ENCODE results near the gene SPRR2G.
"Not testable (repeated sequence)": the region's sequence is repeated elsewhere in the genome, so short reads cannot be mapped to it uniquely, and the experiment has no call there.

SPRR2G gene

DNA sequence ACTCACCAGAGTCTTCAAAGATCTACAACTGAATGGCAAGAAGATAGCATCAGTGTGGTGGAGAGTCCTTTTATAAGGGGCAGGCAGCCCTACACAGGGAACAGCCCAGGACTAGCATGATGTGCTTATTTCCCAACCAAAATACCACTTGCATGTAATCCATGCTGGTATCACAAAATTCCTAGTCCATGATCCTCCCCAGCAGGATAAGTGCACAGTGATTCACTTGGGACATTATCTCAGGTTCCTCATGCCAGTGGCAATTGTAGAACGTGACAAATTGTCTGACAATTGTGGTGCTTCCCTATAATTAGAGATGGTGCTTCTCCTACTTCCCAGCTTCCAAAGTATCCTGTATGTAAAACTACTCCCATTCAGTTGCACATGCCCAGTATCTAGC is at the start of gene SPRR2G:
Gene SPRR2G, minus strand, starts transcription at position 45 of the 400 bp plus-strand sequence. CDS start 780 bp downstream, outside the sequence.
- no peak for DNase-seq

DNA sequence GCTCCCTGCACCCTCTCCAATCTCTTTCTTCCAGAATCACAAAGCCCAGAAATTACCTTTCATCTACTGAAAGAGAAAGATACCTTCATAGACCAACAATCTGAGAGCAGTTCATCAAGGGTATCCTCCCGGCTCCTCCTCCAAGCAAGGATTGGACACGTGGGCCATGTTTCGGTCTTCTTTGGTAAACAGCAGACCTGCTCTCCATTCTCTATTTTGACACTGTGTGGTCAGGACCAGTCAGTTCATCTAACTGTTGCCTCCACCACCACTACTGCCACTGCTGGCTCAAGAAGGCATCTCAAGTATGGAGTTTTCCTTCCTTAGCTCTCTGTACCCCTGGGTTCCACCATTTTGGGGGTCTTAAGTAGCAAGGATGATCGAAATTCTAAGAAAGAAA is 44.5 kb upstream of the SPRR2G start:
- no peak for DNase-seq

DNA sequence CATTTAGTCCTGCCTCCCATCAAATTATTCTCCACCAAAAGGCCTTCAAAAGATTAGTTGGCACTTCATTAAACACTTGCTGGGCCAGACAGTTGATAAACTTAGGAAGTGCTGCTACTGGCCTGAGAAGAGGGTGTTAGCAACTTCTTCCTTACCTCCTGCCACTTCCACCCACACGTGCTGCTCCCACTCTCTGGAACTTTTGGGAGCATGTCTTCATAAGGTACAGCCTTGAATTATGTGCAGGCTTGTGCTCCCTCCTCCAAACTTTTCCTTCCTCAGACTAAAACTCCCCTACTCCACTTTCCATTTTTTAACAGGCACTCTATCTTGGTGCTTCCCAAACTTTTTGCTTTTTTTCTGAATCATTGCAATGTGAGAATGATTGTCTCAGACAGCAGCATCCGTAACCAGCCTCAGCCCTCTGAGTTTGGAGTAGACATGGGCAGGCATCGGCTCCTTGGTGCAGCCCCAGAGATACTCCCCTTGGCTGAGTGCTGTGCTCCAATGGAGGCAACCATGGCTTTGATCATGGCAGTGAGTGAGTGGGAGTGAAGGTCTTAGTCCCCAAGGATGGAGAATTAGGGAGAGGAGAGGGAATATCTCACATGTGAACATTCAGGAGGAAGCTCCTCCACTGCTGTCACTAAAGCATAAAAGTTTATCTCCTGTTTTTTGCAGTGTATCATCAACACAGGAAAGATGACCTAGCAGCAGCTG is 43.8 kb upstream of the SPRR2G start:
- no peak for DNase-seq

DNA sequence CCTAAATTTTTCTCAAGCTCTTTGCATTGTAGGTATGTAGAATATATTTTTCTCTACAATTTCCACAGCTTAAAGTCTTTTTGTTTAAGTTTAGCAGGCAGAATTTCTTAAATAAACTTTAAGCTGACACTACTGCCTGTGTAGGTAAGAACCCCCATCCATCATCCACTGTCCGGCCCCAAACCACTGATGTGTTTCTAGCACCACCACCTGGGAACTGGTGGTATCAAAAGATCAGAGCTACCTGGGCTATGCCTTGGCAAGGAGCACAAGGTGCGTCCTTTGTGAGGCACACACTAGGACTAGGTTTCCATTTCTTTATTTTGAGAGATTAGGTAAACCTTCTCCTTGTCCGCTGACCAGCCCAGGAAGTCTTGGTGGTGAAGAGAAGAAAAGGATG is 42.0 kb upstream of the SPRR2G start:
- peak; percentile 16 to 69 for DNase-seq

DNA sequence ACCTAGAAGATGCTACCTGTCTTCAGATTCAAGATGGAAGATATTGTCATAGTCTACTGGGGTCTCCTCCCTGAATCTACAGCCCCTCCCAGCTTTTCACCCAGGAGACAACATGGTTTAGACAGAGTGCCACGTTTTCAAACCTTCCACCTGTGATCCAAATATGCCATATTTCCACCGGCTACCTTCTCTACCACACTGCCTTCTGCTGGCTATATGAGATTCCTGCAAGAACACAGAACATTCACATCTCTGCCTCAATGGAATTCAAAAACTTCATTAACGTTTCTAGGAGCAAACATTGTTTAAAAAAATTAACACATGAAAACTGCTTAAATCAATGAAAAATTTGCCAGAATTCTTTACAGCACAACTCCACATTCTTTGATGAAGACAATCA is 39.7 kb upstream of the SPRR2G start:
- DNase-seq = peak; percentile 12 to 39

DNA sequence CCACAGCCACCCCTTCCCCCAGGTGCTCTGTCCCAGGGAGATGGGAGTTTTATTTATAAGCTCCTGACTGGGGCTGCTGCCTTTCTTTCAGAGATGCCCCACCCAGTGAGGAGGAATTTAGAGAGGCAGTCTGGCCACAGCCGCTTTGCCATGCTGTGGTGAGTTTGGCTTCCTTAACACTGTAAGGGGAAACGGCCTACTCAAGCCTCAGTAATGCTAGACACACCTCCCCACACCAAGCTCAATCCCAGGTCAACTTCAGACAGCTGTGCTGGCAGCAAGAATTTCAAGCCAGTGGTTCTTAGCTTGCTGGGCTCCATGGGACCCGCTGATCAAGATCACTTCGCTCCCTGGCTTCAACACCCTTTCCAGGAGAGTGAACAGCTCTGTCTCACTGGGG is 37.6 kb upstream of the SPRR2G start:
- not testable (repeated sequence) for DNase-seq

DNA sequence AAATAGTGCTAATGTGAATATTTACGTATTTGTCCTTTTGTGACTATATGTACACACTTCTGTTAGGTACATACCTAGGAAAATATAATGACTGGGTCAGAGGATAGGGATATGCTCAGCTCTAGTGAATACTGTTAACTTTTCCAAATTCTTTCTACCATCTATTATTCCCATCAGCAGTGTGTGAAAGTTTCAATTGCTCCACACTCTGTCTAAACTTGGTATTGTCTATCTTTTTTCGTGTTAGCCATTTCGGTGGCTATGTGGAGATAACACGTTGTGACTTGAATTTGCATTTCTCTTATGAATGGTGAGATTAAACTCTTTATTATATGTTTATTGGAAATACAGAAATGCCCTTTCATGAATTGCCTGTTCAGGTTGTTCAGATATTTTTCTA is 29.9 kb upstream of the SPRR2G start:
- no peak for DNase-seq

DNA sequence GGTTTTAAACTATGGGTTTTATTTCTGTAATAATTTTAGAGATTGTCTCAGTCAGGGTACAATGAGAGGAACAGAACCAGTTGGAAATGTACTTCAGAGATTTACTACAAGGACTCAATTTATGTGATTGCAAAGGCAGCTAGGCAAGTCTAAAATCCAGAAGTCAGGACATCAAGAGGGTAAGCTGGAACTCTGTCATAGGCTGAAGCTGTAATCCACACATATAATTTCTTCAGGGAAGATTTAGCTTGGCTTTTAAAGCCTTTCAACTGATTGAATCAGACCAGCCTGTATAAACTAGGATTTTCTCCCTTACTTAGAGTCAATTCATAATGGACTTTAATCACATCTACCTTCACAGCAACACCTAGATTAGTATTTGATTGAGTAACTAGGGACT is 28.2 kb upstream of the SPRR2G start:
- no peak for DNase-seq

DNA sequence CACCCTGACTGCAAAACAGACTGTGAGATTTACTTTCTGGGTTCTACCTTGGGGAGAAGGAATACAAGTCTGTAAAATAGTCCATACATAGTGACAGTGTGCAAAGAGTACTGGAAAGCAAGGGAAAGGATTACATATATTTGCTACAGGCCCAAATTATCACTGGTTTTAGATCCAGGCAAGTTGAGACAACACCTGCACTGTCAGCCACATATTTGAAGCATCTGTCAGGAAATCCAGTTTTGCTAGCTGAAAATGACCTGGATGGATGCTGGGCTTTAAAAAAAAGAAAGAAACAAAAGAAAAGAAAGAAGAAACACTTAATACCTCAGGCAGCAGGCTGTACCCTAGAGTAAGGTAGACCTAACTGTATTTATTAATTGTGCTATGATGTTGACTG is 23.9 kb upstream of the SPRR2G start:
- no peak for DNase-seq

DNA sequence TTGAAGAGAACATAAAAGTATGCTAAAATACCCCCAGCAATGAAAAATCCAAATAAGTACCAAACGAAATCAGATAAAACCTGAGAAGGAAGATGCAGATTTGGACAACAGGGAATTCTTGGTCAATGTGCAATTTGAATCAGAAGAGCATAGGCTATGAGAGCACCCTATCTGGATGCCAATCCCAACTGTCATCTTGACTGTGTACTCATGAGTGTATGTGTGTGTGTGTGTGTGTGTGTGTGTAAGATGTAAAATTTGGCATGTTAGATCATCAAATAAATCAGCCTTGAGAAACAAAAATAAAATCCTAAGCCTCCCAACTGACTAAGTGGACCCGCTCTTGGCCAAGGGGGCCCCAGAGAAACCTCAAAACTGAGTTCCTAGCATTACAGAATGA is 18.0 kb upstream of the SPRR2G start:
- no peak for DNase-seq

DNA sequence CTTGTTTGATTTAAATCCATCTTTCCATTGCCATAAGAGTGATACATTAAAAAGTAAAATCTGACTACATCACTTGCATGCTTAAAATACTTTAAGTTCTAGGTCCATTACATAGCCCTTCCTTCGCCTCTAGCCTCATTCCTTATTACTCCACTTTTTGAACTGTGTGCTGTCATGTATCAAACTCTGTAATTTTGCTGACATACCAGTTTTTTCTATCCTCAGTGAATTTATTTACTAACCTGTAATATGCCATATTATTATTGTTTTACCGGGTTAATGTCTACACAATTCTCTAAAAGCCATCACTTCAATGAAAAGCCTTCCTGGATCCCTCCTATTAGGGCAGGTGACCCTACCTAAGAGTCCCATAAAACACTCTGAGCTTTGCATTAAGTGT is 4.9 kb upstream of the SPRR2G start:
- no peak for DNase-seq

DNA sequence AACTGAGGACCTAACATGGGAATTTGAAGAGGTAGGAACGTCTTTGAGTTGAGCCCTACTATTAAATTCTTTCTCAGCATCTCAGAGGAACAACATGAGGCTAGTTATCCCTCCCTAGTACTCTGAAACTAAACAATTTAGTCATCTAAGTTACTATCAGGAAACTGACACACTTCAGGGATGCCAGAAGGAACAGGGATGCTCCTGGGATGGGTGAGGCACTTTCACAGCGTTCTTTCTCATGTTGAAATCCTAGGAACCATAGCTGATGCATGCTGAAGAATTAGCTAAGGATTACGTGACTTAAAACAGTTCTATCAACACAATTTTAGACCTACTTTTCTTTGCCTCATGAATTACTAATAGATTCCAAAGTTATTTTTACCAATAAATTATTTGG is 1.8 kb upstream of the SPRR2G start:
- DNase-seq = no peak

DNA sequence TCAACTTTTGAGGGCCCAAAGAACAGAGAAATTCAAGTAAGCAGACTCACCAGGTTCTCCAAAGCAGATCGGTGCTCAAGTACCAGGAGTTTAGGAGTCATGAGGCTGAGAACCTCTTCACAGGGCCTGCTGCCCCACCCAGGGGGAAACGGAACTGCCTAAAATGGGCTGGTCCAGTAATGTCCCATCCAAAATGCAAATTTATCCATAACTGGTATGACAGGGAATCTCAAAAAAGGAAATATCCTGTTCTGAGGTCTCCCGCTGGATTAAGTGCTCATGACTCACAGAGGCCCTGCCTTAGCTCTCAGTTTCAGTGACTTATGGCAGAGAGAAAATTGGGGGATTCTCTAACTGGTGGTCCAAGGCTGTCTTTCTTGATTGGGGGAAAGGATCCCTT is 9.3 kb downstream of the SPRR2G start:
- DNase-seq = no peak

DNA sequence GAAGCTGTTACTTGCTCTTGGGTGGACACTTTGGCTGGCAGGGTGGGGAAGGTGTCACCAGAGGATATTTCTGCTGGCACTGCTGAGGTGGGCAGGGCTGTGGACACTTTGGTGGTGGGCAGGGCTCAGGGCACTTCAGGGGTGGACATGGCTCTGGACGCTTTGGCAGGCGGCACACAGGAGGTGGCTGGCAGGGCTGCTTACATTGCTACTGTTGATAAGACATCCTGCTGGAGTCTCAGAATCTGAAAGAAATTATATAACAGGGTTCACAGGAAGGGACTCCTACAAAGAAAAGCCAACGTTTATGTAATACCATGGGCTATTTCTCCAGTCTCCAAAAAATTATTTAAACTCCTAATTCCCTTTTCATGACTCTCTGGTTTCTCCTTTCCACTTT is 10.2 kb downstream of the SPRR2G start:
- no peak for DNase-seq

DNA sequence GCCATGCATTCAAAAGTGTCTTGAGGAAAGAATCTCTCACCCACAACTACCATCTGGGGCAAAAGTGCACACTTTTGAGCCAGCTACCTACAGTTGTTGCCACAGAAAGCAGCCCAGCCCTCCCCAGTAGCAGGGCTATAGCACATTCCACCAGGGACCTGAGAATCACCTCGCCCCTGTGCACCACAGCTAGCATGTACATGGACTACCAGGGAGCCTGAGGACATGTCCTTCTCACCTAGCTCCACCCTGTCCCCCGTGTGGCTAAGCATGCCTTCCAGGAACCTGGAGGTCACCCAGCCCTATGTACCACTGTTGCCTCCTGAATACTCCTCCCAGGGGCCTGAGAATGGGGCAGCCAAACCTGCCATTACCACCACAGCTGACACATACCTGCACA is 16.9 kb downstream of the SPRR2G start:
- DNase-seq = no peak

DNA sequence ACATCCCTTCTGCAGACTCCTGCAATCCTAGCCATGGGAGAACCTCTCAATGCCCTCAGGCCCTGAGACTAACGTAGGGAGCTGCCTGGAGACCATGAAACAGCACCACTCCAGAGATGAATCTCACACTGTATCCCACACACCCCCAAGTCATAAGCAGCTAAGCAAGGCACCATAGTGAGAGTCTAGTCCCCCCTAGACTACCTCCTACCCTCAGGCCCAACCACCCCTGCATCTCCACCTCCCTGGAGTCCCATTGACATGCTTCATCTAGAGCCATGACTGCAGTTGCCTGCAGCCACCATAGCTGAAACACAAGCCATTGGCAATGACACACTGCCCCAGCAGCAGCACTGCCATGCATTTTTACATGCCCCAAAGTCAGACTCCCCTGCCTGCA is 17.4 kb downstream of the SPRR2G start:
- DNase-seq = no peak

DNA sequence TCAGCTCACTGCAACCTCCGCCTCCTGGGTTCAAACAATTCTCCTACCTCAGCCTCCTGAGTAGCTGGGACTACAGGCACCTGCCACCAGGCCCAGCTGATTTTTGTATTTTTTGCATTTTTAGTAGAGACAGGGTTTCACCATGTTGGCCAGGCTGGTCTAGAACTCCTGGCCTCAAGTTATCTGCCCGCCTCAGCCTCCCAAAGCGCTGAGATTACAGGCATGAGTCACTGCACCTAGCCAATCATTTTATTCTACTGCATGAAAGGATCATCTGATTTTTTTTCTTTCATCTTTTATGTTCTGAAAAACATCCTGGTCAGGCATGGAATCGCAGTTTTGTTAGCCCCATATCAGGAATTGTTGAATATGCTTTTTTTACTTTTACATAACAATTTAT is 22.0 kb downstream of the SPRR2G start:
- DNase-seq = not testable (repeated sequence)

DNA sequence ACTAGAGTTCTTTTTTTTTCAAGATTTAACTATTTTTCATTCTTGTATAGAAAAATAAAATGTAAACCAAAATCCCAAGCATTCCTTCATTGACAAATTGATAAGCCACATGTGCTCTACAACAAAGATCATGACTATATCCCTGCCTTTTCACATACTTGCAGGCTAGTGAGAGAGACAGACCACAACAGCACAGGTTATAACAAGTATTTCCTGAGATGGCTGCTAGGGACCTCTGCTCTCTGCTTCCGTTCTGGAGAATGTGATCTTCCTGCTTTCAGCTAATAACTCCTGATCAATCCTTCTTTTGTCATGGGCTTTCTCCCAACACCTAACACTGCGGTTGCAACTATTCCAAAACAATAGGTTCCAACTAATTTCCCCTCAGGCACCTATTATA is 23.4 kb downstream of the SPRR2G start:
- DNase-seq = no peak

DNA sequence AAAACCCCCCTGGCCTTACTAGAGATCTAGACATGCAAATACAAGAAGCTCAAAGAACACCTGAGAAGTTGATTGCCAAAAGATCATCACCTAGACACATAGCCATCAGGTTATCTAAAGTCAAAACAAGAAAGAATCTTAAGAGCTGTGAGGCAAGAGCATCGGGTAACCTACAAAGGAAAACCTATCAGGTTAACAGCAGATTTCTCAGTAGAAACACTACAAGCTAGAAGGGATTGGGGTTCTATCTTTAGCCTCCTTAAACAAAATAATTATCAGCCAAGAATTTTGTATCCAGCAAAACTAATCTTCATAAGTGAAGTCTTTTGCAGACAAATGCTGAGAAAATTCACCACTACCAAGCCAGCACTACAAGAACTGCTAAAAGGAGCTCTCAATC is 25.2 kb downstream of the SPRR2G start:
- no peak for DNase-seq

DNA sequence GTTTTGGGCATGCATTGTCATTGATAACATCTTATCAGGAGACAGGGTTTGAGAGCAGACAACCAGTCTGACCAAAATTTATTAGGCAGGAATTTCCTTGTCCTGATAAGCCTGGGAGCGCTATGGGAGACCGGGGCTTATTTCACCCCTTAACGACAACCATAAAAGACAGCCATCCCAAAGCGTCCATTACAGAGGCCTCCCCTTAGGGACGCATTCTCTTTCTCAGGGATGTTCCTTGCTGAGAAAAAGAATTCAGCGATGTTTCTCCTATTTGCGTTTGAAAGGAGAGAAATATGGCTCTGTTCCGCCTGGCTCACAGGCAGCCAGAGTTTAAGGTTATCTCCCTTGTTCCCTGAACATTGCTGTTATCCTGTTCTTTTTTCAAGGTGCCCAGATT is 26.9 kb downstream of the SPRR2G start:
- not testable (repeated sequence) for DNase-seq

DNA sequence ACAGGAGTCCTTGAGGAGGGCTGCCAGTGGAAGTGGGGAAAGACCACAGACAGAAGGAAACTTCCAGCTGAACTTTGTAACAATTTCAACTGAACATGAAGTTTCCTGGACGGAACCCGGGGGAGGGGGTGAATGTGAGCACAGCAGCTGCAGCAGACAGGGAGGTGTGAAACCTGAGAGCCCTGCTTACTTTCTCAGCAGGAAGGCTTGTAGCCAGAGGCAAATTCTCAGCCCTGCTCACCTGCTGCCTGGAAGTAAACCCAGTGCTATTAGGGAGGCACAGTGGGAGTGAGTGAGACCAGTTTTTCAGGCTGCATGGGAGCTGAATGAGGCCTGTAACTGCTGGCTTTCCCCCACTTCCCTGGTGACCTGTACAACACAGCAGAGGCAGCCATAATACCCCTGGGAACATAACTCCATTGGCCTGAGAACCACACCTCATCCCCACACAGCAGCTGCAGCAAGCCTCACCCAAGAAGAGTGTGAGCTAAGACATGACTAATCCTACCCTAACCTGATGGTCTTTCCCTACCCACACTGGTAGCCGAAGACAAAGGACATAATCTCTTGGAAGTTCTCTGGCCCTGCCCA is 27.8 kb downstream of the SPRR2G start:
- DNase-seq = peak; percentile 75 to 89

DNA sequence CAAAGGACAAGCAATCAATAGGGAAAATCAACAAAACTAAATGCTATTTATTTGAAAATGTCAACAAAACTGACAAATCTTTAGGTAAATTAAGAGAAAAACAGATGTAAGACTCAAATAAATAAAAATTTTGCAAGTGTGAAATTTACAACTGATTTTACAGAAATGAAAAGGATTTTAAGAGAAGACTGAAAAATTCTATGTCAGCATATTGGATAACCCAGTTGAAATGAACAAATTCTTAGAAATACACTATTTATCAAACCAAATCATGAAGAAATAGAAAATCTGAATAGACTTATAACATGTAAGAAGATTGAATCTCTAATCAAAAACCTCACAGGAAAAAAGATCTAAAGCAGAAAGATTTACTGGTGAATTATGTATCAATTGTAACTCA is 29.7 kb downstream of the SPRR2G start:
- no peak for DNase-seq

DNA sequence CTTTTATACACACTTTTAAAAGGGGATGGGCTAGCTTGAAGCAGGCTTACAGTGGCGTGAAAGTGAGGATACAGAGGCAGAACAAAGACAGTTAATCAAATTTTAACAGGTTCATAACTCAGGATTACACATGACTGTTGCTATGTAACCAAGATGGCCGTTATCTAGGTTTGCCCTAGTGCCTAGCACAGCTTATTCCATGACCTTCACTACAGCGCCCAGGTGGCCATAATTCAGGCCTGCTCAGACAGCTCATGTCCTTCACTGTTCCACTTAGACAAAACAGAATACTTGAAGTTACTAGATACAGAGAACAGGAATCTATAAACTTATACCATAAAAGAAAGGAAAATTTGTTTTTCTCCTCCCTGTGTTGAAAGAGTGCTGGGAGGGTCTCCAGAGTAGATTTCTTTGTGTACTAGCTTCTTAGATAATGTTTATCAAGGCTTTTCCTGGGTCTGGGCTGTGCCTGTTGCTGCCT is 31.2 kb downstream of the SPRR2G start:
- DNase-seq = no peak

DNA sequence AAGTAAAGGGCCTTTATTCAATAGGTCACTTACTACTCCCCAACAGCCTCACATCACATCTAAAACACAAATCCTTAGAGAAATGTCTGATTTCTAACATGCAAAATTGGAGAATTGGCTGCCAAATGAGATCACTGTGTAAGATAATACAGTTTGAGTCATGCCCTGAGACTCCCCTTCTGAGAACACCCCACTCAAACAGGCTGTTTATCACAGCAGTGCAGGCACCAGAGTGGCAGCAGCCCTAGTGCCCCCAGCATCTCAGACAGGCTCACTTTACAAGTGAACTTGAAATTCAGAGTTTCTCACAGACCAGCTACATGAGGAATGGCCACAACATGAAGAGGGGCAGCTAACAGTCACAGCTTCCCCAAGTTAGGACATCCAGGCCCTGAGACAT is 35.4 kb downstream of the SPRR2G start:
- not testable (repeated sequence) for DNase-seq

DNA sequence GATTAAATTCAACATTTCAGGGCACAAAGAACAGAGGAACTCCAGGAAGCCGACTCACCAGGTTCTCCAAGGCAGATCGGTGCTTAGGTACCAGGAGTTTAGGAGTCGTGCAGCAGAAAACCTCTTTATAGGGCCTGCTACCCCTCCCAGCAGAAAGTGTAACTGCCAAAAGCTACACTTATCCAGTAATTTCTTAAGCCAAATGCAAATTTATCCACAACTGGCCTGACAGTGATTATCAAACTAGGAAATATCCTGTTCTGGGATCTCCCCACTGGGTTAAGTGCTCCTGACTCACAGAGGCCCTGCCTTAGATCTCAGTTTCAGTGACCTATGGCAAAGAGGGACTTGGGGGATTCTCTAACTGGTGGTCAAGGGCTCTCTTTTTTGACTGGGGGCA is 37.3 kb downstream of the SPRR2G start, which contains the start of gene SPRR2F:
Gene SPRR2F, minus strand, starts transcription at position 101 of the 400 bp plus-strand sequence. CDS start 783 bp downstream, outside the sequence.
- no peak for DNase-seq

Data from NCI-H526 (cell line).